ENCODE measurements around the gene INO80C.

DNA sequence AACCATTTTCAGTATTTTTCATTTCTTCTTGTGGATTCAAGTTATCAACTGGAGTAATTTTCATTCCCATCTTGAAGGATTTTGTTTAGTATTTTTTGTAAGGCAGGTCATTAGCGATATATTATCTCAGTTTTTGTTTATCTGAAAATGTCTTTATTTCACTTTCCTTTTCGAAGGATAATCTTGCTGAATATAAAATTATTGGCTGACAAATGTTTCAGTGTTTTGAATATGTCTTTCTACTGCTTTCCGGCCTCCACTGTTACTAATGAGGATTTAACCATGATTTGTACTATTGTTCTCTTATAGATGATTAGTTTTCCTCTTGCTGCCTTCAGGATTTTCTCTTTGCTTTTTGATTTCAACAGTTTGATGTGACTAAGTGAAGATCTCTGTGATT lies 62.4 kb downstream of the INO80C start:
- TF ChIP-seq, protein P1, sequence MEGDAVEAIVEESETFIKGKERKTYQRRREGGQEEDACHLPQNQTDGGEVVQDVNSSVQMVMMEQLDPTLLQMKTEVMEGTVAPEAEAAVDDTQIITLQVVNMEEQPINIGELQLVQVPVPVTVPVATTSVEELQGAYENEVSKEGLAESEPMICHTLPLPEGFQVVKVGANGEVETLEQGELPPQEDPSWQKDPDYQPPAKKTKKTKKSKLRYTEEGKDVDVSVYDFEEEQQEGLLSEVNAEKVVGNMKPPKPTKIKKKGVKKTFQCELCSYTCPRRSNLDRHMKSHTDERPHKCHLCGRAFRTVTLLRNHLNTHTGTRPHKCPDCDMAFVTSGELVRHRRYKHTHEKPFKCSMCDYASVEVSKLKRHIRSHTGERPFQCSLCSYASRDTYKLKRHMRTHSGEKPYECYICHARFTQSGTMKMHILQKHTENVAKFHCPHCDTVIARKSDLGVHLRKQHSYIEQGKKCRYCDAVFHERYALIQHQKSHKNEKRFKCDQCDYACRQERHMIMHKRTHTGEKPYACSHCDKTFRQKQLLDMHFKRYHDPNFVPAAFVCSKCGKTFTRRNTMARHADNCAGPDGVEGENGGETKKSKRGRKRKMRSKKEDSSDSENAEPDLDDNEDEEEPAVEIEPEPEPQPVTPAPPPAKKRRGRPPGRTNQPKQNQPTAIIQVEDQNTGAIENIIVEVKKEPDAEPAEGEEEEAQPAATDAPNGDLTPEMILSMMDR (IDR thresholded peaks at IDR 0.05), result no peak
- no peak for TF ChIP-seq POLR2AphosphoS5 (IDR thresholded peaks at IDR 0.05)
